Suprapubic skin (tissue), 4 donors: ENCODE results near the gene LZTFL1. TPM values are rescaled to one million over a fixed set of nuclear protein-coding genes. Genes with fewer than 3 reads are reported as not detected.

ENCODE experiments used
- DNase-seq, 2 donors: peaks; one replicate each; pipeline ENCODE4 v3.0.0-alpha.2; 2019; ENCODE audit warnings: low spot score in 2 of 2
- H3K27ac ChIP-seq: fragments of 200-600 bp; sonication (generic); one replicate; pipeline ENCODE4 v1.5.1; 2019
- H3K27me3 ChIP-seq: fragments of 200-600 bp; sonication (generic); one replicate; pipeline ENCODE4 v1.5.1; 2019
- H3K36me3 ChIP-seq: fragments of 200-600 bp; sonication (generic); one replicate; pipeline ENCODE4 v1.5.1; 2019
- H3K4me1 ChIP-seq: fragments of 200-600 bp; sonication (generic); one replicate; pipeline ENCODE4 v1.5.1; 2019
- H3K4me3 ChIP-seq: fragments of 200-600 bp; sonication (generic); one replicate; pipeline ENCODE4 v1.5.1; 2019; ENCODE audit warnings: mild to moderate bottlenecking
- H3K9me3 ChIP-seq: fragments of 200-600 bp; sonication (generic); one replicate; pipeline ENCODE4 v1.5.1; 2019
- EP300 ChIP-seq: sonication (generic); formaldehyde crosslinking; IDR thresholded peaks from one replicate; pipeline ENCODE4 v1.6.1; 2017; ENCODE audit warnings: antibody characterized with exemption
- POLR2A ChIP-seq, 2 donors: fragments of 450-650 bp; IDR thresholded peaks; one replicate each; pipeline ENCODE4 v1.6.1; 2017; ENCODE audit warnings: antibody characterized with exemption in 2 of 2, mild to moderate bottlenecking in 2 of 2, moderate library complexity in 2 of 2
- POLR2AphosphoS5 ChIP-seq, 3 donors: sonication (generic); formaldehyde crosslinking; IDR thresholded peaks; one replicate each; pipeline ENCODE4 v1.6.1; 2017; ENCODE audit warnings: antibody characterized with exemption in 3 of 3
- WGBS: methylation state at CpG from one replicate; pipeline ENCODE4 v1.1.5; 2018; 5-methylcytosine and 5-hydroxymethylcytosine counted together
- total RNA-seq, 4 donors: library from RNA; depleted of rRNA; stranded (reverse); fragments of >200 nt; gene quantifications; one replicate each; pipeline ENCODE4 v1.1.0, GENCODE V29; 2016
- TF ChIP-seq, protein P1 (sequence below), 2 donors: fragments of 200-600 bp in 1 of 2; fragments of 450-650 bp in 1 of 2; sonication (generic) in 1 of 2; IDR thresholded peaks; one replicate each; pipeline ENCODE4 v1.5.1; 2016 to 2019; ENCODE audit warnings: antibody characterized with exemption in 2 of 2, mild to moderate bottlenecking in 1 of 2, moderate library complexity in 1 of 2

The LZTFL1 gene
- total RNA-seq, 4 donors from 2014 or later = 17.0 to 24.6 (median 20.1) TPM

DNA sequence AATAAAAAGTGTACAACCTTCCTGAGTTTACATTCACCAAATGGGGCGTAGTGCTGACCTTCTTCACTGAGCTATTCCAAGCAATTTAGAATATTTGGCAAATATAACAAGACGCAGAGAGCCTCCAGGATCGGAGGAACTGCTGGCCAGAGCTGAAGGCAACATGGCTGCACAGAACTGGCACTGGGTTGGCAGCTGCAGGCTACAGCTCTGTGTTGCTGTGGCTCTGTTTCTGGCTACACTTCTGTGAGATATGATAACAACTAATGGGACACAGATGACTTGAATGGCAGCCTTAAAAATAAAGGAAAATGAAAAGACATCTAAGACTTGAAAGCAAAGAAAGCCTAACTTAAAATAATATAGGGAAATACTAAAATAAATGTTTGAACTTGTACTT, 34.8 kb downstream of the LZTFL1 start:
- no peak for DNase-seq
- no peaks in the 10 kb centered on the region for H3K4me1 ChIP-seq
- TF ChIP-seq EP300 (no peak), POLR2A (IDR thresholded peaks at IDR 0.05) (no peak), POLR2AphosphoS5 (IDR thresholded peaks at IDR 0.05) (no peak)
- no peaks in the 10 kb centered on the region for H3K27me3 ChIP-seq
- WGBS = 71% methylated on average over 3 of the region's 3 CpGs
- no peak overlapping the region for H3K4me3 ChIP-seq
- H3K36me3 ChIP-seq = no peaks in the 10 kb centered on the region
- no peak overlapping the region for H3K27ac ChIP-seq
- H3K9me3 ChIP-seq = no peaks in the 10 kb centered on the region

DNA sequence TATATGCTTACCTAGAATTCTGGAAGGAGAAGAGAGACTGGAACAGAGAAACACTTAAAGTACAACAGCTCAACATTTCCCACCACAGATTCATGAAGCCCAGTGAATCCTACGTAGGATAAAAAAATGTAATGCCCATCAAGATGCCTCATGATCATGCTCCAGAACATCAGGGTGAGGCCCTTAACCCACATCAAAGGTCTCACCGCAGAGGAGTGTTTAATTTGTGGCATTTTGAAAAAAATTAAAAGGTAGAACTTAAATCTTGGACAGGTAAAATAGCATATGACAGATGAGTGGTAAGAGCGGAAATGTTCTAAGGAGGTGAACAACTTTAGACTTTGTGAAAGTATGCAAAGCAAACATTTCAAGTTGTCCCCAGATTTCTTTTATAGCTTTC, 35.8 kb downstream of the LZTFL1 start:
- DNase-seq = no peak
- no peaks in the 10 kb centered on the region for H3K36me3 ChIP-seq
- no peaks in the 10 kb centered on the region for H3K27me3 ChIP-seq
- H3K9me3 ChIP-seq = no peaks in the 10 kb centered on the region
- no peak overlapping the region for H3K4me3 ChIP-seq
- no peaks in the 10 kb centered on the region for H3K4me1 ChIP-seq
- no peak for TF ChIP-seq POLR2A (IDR thresholded peaks at IDR 0.05)
- no peak for TF ChIP-seq EP300
- no peak for TF ChIP-seq POLR2AphosphoS5 (IDR thresholded peaks at IDR 0.05)
- TF ChIP-seq, protein P1, sequence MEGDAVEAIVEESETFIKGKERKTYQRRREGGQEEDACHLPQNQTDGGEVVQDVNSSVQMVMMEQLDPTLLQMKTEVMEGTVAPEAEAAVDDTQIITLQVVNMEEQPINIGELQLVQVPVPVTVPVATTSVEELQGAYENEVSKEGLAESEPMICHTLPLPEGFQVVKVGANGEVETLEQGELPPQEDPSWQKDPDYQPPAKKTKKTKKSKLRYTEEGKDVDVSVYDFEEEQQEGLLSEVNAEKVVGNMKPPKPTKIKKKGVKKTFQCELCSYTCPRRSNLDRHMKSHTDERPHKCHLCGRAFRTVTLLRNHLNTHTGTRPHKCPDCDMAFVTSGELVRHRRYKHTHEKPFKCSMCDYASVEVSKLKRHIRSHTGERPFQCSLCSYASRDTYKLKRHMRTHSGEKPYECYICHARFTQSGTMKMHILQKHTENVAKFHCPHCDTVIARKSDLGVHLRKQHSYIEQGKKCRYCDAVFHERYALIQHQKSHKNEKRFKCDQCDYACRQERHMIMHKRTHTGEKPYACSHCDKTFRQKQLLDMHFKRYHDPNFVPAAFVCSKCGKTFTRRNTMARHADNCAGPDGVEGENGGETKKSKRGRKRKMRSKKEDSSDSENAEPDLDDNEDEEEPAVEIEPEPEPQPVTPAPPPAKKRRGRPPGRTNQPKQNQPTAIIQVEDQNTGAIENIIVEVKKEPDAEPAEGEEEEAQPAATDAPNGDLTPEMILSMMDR (IDR thresholded peaks at IDR 0.05) = no peak
- WGBS = 90% methylated on average over 3 of the region's 3 CpGs
- H3K27ac ChIP-seq = no peak overlapping the region

DNA sequence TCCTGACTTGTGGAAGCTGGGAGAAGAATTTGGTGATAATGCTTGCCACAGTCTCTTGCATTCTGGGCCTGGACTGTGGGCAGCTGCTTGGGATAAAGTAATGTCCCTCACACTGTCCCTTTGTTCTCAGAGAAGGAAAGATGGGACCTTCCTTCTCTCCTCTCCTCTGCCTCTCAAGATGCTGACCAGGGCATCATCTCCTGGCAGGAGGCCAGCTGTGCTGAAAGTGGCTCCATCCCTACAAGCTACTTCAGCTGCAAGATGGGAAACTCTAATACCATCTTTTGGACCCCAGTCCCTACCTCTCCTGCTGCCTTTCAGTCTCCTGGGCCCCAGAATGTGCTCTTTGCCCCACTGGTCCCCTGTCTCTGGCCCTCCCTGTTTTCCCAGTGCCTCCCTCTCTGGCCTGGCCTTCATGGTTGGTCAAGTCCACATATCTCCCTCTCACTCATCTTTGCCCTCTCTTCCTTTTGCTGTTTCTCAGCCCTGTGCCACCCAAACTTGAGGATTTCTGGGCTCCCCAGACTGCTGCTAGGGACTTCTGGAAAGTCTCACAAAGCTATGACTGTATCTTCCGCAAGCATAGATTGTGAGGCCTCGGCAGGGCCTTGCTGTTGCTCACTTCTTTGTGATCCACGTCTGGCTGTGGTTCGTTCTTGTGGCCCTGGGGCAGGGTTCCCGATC, 38.5 kb downstream of the LZTFL1 start:
- H3K27ac ChIP-seq = no peak overlapping the region
- no peak overlapping the region for H3K4me3 ChIP-seq
- peaks cover 7% of the 10 kb centered on the region for H3K27me3 ChIP-seq
- no peaks in the 10 kb centered on the region for H3K4me1 ChIP-seq
- WGBS = 91% methylated on average over 5 of the region's 5 CpGs
- no peaks in the 10 kb centered on the region for H3K9me3 ChIP-seq
- H3K36me3 ChIP-seq = no peaks in the 10 kb centered on the region
- DNase-seq = no peak
- no peak for TF ChIP-seq POLR2A (IDR thresholded peaks at IDR 0.05)
- no peak for TF ChIP-seq EP300
- no peak for TF ChIP-seq POLR2AphosphoS5 (IDR thresholded peaks at IDR 0.05)
- TF ChIP-seq, protein P1 (IDR thresholded peaks at IDR 0.05) = no peak

DNA sequence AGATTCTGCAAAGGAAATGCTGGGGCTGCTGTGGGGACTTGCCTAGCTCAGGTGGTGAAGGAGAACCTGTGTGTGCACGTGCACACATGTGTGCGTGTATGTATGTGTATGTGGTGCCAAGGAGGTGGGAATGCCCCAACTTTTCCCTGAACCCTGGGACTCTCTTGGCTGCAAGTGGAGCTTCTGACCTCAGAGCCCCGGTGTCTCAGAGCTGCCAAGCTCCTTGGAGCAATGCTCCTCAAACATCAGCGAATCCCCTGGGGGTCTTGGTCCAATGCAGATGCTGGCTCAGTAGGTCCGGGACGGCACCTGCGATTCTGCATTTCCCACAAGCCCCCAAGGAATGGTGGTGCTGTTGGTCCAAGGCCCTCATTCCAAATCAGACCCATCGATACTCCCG, 39.8 kb downstream of the LZTFL1 start:
- Histone ChIP-seq H3K9me3 (no peaks in the 10 kb centered on the region), H3K4me1 (no peaks in the 10 kb centered on the region), H3K36me3 (no peaks in the 10 kb centered on the region), H3K27ac (no peak overlapping the region), H3K4me3 (no peak overlapping the region), H3K27me3 (peaks cover 14% of the 10 kb centered on the region)
- WGBS = 80% methylated on average over 9 of the region's 9 CpGs
- DNase-seq = no peak
- TF ChIP-seq, protein P1 (IDR thresholded peaks at IDR 0.05) = no peak

DNA sequence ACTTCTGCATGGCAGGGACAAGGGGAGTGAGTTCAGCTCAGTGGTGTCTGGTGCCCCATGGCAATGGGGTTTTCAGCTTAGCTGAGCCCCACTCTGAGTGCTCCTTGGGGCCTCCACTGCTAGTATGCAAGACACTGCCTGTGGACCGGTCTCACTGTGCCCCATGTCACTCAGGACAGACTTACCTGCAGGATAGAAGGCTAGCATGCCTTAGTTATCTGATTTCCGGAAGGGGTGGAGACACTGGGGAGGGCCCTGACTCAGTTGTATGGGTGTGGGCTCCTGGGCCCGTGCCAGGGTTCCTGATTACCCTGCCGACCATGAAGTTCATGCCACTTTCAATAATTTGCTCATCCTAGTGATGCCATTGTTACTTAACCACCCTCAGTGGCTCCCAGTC, 41.3 kb downstream of the LZTFL1 start:
- Histone ChIP-seq H3K4me1 (peaks cover 14% of the 10 kb centered on the region), H3K27me3 (peaks cover 27% of the 10 kb centered on the region), H3K36me3 (no peaks in the 10 kb centered on the region), H3K4me3 (no peak overlapping the region), H3K27ac (no peak overlapping the region), H3K9me3 (no peaks in the 10 kb centered on the region)
- 46% methylated on average over 4 of the region's 4 CpGs for WGBS
- TF ChIP-seq POLR2AphosphoS5 (IDR thresholded peaks at IDR 0.05) (no peak), EP300 (no peak), POLR2A (IDR thresholded peaks at IDR 0.05) (no peak)
- TF ChIP-seq, protein P1 (IDR thresholded peaks at IDR 0.05) = no peak
- DNase-seq = no peak

DNA sequence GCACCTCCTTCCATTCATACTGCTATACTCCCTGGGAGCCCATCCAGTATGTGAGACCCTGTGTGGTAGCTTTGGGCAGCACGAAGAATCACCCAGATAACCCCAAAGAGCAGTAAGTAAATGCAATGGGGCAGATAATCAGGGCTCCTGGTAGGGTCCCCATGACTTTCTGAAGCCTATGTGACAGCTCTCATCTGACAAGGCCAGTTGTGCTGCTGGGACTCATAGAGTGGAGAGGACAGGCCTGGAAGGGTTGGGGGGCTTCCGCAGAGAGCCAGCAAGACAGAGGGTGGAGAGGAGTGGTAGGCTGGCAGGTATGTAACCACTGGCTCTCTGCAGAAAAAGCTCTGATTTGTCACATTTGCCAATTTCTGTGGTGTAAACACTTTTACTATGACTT, 42.3 kb downstream of the LZTFL1 start:
- DNase-seq = no peak
- H3K9me3 ChIP-seq = no peaks in the 10 kb centered on the region
- peaks cover 32% of the 10 kb centered on the region for H3K27me3 ChIP-seq
- H3K36me3 ChIP-seq = no peaks in the 10 kb centered on the region
- TF ChIP-seq EP300 (no peak), POLR2AphosphoS5 (IDR thresholded peaks at IDR 0.05) (no peak), POLR2A (IDR thresholded peaks at IDR 0.05) (no peak)
- TF ChIP-seq, protein P1 (IDR thresholded peaks at IDR 0.05) = no peak
- no peak overlapping the region for H3K27ac ChIP-seq
- 70% methylated on average over 2 of the region's 2 CpGs for WGBS
- H3K4me3 ChIP-seq = no peak overlapping the region
- peaks cover 16% of the 10 kb centered on the region for H3K4me1 ChIP-seq
